HG03045 (cell line): Measurements from ENCODE around the gene SP110.
"Not testable (repeated sequence)": the region's sequence is repeated elsewhere in the genome, so short reads cannot be mapped to it uniquely, and the experiment has no call there.

Experiments
- ATAC-seq: cut with Tn5 transposase; IDR thresholded peaks from one replicate; pipeline ENCODE4 v1.9.1; 2021; ENCODE audit warnings: mild to moderate bottlenecking, moderate library complexity; ENCODE audit not compliant: unreplicated experiment

SP110 gene

DNA sequence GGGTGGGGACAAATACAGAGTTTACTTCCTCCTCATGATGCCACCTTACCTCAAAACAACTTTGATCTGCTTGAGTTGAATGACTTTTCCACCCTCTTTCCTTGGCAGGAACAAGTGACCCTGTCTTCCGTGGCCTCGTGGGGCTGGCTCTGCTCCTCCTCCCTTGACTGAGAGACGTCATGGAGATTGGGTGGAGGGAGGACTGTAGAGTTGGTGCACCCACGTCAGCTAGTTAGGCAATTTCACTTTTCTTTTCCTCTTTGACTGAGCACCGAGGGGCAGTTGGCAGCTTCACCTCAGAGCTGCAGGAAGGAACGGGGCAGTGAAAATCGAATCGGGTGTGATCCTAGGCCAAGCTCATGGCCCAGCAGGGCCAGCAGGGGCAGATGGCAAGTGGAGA, 5.7 kb upstream of the SP110 start, which contains the start of gene SP140:
SP140 (plus strand) TSS at position 251 of the 400 bp plus-strand sequence; CDS start at position 360, 109 bp downstream.
- peak; percentile 78 for ATAC-seq

GRCh38 chr2:230224458-230224857, 4.7 kb upstream of the SP110 start:
- no peak for ATAC-seq

- ATAC-seq, result not testable (repeated sequence)
These were observed 3.0 kb upstream of the SP110 start for GRCh38 chr2:230222829-230223228.

- no peak for ATAC-seq
These were observed 1.7 kb upstream of the SP110 start for GRCh38 chr2:230221493-230221892.

GRCh38 chr2:230220347-230220969, 674 bp upstream of the SP110 start:
- ATAC-seq, result no peak

GRCh38 chr2:230218421-230218820, 1.4 kb downstream of the SP110 start:
- no peak for ATAC-seq

DNA sequence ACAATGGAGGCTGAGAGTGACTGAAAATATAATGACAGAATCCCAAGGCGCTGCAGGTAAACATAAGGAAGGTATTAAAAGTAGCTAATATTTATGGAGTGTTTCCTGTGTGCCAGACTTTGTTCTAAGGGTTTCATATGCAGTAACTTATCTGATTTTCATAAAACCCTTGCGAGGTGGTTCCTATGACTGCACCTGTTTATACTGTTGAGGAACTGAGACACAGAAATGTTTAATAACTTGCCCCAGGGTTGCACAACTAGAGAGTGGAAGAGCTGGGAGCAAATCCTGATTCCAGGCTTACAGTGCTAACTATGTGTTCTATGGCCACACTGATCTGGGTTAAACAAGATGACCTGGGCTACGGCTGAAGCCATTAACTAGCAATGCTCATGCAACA, 2.4 kb downstream of the SP110 start:
- no peak for ATAC-seq

- no peak for ATAC-seq
These were observed 3.3 kb downstream of the SP110 start for GRCh38 chr2:230216489-230216888.

GRCh38 chr2:230209422-230210051, 10.2 kb downstream of the SP110 start:
- no peak for ATAC-seq

GRCh38 chr2:230208576-230208975, 11.2 kb downstream of the SP110 start:
- ATAC-seq, result no peak

- ATAC-seq, result no peak
These were observed 14.1 kb downstream of the SP110 start for GRCh38 chr2:230205721-230206120.

DNA sequence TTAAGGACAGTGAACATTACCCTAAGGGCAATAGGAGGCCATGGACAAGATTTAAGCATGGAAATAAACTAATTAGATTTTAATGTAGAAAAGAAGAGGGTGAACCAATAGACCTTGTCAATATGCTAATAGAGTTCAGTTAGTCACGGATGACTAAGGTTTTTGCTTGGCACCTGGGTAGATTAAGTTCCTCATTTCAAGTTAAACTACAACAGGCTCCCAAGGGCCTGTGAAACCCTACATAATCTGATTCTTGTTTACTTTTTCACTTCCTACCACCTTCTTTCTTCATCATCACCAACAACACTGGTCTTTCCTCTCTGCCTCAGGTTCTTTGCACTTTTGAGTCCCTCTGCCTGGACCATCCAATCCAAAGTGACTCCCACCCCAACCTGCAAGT, 14.8 kb downstream of the SP110 start:
- ATAC-seq, result no peak

- peak; percentile 54 for ATAC-seq
These were observed 16.6 kb downstream of the SP110 start for GRCh38 chr2:230203110-230203676.

- ATAC-seq, result peak; percentile 51
These were observed 17.2 kb downstream of the SP110 start for GRCh38 chr2:230202430-230203109.

DNA sequence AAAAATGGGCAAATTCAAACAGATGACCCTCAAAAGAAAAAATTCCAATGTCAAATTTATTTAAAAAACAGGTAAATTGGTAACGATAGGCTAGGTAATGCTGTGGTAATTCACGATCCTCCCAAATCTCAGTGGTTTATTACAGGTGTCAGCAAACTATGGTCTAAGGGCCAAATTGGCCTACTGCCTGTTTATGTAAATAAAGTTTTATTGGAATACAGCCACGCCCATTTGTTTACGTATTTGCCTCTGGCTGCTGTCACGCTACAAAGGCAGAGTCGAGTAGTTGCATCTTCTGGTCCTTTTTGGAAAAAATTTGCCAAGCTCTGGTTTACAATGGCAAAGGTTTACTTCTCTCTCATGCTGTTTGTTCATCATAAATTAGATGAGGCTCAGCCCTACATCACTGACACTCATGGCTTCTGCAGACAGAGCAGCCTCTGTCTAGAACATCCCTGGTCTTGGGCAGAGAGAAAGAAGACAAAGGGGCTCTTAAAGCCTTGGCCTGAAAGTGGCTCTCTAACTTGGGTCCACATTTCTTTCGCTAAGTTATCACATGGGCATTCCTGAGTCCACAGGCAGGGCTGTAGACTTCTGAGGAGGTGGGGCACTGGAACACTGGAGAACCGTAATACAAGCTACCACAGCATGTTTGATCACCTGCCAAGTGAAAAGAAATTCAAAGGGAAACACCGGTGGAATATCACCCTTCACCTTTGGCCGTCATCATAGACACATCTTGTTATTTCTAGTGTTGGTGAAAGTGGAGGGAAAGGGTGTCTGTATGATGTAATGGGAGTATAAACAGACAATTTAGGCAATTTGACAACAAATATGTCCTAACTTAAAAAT, 34.8 kb downstream of the SP110 start:
- no peak for ATAC-seq

DNA sequence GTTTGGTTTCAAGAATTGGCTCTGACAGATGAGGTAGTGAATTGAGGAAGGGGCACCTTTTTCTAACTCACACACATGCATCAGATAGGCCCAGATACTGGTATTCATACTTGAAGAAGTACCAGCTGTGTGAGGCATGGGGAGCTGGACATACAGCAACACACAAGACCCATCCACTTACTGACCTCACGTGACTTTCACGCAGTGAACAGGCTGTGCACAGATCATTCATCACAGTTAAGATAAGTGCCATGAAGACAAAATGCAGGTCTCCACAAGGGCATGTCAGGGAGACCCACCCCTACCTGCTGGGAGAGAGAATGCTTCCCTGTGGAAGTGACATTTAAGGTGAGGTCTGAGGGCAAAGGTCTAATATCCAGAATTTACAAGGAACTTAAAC, 38.6 kb downstream of the SP110 start:
- no peak for ATAC-seq

DNA sequence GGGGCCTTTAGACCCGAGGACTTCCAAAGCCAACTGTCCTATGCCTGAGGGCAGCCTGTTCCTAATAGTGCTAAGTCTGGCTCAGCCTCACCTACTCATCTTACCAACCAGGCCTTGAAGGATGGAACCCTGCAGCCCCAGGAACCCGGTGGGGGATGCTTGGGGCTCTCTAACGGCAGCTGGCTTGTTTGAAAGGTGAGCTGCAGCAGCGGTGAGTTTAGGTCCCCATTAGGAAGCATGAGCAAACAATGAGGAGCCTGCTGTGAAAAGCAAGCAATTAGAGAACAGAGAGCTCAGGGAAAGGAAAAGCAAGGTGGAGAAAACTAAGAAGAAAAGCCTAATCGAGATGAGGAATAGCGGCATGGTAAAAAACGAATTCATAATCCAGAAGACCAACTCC, 39.9 kb downstream of the SP110 start:
- no peak for ATAC-seq

GRCh38 chr2:230178546-230179485, 41.0 kb downstream of the SP110 start:
- ATAC-seq, result no peak

- ATAC-seq, result no peak
These were observed 42.8 kb downstream of the SP110 start for GRCh38 chr2:230176996-230177395.

- ATAC-seq, result no peak
These were observed 45.3 kb downstream of the SP110 start for GRCh38 chr2:230174466-230174865.
